ELR (cell line): ENCODE data around the gene RAPGEF1.
A peak's percentile ranks its signal among the peaks of the same experiment; 100 is the strongest.
"Not testable (repeated sequence)": the region's sequence is repeated elsewhere in the genome, so short reads cannot be mapped to it uniquely, and the experiment has no call there.

Experiments used
- DNase-seq: peaks from one replicate; pipeline ENCODE4 v3.0.0-alpha.2; 2015; ENCODE audit warnings: low read depth

The RAPGEF1 gene, protein sequence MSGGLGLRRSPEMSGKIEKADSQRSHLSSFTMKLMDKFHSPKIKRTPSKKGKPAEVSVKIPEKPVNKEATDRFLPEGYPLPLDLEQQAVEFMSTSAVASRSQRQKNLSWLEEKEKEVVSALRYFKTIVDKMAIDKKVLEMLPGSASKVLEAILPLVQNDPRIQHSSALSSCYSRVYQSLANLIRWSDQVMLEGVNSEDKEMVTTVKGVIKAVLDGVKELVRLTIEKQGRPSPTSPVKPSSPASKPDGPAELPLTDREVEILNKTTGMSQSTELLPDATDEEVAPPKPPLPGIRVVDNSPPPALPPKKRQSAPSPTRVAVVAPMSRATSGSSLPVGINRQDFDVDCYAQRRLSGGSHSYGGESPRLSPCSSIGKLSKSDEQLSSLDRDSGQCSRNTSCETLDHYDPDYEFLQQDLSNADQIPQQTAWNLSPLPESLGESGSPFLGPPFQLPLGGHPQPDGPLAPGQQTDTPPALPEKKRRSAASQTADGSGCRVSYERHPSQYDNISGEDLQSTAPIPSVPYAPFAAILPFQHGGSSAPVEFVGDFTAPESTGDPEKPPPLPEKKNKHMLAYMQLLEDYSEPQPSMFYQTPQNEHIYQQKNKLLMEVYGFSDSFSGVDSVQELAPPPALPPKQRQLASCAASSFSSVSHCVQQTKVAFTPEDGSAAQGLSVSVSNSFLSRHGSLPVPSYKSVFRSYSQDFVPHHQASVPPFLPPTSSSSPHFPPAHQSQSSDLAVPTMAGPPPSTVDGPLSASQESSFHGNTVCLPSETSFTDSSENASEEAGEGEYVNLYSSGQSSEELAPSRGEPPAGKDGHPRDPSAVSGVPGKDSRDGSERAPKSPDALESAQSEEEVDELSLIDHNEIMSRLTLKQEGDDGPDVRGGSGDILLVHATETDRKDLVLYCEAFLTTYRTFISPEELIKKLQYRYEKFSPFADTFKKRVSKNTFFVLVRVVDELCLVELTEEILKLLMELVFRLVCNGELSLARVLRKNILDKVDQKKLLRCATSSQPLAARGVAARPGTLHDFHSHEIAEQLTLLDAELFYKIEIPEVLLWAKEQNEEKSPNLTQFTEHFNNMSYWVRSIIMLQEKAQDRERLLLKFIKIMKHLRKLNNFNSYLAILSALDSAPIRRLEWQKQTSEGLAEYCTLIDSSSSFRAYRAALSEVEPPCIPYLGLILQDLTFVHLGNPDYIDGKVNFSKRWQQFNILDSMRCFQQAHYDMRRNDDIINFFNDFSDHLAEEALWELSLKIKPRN (N-terminal part only)

DNA sequence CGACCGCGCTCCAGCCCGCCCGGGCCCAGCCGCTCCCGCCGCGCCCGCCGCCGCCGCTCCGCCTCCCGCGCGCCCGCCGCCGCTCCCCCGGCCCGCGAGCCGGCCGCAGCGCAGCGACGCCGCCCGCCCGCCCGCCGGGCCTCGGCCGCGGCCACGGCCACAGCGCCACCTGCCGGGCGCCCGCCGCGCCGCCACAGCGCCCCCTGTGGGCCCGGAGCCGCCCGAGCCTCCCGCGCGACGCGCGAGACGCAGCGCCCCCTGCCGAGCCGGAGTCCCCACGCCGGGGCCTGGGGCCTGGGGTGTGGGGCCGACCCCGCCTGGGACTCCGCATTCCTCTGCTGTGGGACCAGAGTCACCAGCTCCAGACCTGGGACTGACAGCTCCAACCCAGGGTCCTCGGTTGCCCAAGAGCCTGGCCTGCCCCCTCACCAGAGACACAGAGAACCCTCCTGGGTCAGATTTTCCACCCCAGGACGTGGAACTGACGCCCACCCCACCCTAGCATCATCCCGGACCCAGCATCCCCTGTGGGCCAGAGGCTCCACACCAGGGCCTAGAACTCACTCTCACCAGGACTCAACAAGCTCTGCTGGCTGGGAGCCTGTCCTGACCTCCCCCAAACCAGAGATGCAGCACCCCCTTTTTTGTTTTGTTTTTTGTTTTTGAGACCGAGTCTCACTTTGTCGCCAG lies at the start of gene RAPGEF1:
Gene RAPGEF1 (minus strand): TSS at position 118 of the 690 bp plus-strand sequence. CDS start 246 bp downstream, outside the sequence.
- DNase-seq: peak; percentile 60

DNA sequence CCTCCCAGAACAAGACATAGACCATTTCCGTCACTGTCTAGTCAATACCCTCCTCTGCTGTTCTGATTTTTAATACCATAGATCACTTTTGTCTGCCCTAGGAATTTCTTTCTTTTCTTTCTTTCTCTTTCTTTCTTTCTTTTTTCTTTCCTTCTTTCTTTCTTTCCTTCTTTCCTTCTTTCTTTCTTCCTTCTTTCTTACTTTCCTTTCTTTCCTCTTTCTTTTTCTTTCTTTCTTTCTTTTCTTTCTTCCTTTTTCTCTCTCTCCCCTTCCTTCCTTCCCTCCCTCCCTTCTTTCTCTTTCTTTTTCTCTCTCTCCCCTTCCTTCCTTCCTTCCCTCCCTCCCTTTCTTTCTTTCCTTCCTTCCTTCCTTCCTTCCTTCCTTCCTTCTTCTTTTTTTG lies 49.0 kb upstream of the RAPGEF1 start:
- DNase-seq: no peak

DNA sequence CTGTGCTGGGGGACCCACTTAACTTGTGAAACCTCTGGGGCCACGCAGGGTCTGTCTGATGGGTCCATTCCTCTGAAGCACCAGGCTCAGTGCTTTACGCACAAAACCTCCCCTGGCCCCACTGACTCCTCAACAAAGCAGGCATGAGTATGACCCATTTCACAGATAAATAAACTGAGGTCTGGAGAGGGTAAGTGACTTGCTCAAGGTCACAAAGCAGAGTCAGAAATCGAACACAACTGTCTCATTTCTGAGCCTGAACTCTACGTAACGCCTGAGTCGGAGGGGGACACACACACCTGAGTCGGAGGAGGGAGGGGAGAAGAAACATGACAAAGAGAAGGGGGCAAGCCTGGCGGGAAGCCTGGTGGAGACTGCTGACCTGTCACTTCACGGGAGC lies 48.0 kb upstream of the RAPGEF1 start:
- no peak for DNase-seq

DNA sequence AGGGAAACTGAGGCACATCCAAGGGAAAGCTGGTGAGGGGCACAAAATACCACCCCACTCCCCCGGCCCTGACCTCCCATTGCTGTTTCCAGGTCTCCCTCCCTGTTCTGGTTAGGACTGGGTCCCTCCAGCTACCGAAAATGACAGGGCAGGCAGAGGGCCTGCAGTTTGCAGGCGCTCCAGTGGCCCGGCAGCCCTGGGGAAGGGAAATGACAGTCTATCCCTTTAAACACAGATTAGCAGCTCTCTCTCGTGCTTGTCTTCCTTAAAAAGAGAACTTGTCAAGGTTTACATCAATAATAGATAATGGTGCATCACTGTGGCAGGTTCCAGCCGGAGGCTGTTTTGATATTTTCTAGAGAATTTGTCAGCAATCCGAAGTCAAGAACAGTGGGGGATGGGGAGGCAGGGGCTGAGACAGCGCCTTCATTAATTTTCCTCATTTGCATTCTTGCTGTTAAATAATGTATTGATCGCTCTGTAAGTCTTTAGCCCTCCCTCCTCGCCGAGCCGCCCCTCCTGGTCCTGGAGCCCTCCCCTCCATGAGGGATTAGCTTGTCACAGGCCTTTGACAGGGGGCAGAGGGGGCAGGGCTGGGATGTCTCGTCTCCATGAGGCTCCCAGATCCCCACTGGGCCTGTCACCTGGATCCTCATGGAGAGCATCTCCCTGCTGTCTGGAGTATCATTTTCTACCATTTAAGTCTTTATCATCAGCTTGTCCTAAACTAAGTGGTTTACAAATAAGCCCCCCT lies 45.0 kb upstream of the RAPGEF1 start:
- DNase-seq: no peak

DNA sequence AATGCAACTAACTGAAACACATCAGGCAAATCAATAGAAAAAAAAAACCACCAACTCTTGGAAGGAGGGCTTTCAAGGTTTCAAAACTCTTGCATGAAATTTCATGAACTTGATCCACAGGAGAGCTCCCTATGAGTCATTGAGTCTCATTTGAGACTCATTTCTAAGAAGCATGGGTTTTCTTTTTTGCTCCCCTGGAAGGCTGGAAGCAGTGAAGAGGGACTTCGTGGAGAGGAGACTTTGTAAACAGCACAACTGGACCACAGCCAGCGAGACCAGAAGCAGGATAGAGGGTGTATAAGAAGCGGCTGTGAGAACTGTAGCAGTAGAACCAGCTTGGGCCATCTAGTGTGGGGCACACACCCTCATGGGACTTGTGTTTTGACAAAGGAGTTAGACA lies 41.2 kb upstream of the RAPGEF1 start:
- DNase-seq: peak; percentile 13

DNA sequence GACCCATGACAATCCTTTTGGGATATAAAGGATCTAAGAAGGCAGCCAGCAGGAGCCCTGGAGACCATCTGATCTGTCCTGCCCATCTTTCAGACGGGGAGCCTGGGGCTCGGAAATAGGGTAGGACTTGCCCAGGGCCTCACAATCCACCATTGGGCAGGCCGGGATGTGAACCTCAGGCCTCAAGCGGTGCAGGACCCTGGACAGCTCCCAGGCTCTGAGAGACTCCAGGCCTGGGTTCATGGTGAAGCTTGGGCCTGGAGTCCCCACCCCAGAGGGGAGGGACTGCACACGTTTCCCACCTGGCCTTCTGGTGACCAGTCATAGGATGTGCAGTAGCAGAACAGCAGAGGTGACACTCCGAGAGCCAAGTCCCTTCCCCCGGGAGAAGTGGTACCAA lies 36.6 kb upstream of the RAPGEF1 start:
- DNase-seq: peak; percentile 53

DNA sequence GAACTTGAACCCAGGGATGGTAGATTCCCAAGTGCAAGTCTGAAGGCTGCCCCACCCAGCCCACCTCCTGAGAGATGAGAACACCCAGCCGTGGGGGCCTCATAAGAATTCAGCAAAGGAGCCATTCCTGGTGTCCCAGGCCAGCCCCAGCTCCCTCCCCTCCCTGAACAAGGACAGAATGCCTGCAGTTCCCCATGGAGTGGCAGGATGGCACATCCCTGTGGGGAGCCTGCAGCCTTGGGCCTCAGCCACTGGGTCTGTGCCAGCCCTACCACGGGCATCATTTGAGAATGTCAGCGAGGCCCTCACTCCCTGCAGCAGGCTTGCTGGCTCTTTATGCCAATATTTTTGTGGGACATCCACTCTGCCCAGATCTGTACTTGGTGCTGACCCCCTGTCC lies 36.2 kb upstream of the RAPGEF1 start:
- no peak for DNase-seq

DNA sequence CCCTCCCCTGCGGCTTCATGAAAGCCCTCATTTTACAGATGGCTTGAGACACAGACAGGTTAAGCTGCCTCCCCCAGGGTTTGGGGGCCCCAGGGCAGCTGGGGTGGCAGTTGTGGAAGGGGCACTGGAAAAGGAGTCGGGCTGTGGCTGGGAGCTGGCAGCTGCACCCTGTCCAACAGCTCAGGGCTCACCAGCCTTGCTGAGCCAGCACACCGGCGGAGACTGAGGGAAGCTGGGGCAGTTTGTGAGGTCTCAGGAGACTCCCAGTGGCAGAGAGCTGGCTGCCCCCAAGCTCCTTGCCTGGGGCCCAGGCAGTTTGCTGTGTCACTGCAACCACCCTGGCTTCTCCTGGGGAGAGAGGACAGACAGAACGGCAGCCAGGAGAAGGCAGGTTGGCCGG lies 34.8 kb upstream of the RAPGEF1 start:
- DNase-seq: no peak

DNA sequence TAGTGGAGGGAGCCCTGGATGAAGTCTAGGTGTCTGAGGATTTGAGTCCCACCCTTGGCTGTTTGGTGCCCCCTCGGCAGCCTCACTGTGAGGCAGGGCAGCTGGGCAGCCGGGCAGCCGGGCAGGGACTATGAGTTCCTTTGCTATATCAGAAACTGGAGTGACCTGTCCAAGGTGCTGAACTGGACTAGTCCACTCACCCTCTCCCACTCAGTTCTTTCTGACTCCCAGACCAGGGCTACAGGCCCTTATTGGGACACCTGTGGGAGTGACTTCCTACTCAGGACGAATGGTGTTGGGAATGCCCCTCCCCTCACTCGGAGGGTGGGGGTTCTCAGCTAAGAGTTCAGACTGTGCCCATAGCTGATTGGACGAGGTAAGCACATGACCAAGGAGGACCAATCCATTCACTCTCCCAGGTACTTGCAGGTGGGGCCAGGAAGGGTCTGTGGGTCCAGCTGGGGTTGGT lies 34.1 kb upstream of the RAPGEF1 start:
- peak; percentile 68 for DNase-seq

DNA sequence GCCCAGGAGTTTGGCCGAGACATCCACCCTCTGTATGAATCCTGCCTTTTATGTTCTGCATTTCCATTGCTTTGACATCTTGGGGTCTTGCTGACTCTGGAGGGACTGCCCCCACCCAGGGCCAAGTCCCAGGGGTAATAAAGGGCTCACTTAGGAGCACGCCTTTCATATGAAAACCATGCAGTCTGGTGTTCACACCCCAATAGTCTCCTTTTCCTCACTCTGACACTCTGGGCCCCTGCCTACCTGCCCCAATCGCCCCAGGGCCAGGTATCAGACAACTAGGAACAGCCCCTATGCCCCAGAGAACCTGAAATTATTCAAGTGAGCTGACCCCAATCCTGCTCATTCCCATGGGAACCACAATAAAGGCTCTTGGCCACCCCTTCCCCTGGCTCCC lies 33.1 kb upstream of the RAPGEF1 start:
- no peak for DNase-seq

DNA sequence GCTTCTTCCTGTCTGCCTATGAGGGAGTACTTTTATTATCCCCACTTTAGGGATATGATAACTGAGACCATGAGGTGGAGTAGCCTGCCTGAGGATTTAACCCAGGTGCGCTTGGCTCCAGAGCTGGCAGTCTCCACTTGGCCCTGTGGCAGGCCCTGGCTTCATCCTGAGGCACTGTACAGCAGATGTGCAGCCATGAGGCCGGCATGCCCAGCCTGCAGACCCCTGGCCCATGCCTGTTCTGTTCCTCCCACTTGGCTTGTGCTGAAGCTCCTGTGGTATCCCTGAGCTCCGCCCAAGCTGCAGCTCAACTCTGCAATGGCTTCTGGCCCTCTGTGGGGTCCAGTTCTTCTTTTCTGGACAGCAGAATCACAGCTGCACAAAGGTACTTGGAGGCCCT lies 31.8 kb upstream of the RAPGEF1 start:
- DNase-seq: no peak

DNA sequence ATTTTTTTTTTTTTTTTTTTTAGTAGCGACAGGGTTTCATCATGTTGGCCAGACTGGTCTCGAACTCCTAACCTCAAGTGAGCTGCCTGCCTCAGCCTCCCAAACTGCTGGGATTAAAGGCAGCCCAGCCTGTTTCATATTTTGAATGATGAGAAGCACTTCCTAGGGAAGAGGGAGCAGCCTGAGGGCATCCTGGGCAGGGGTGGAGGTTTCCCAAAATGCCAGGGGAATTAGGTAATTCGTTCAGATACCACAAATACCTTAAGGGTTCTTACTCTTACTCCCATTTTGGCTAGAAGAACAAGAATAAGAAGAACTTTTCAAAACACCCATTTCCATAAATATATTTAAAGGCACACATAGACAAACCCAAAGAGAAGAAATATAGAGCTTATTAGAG lies 29.5 kb upstream of the RAPGEF1 start:
- DNase-seq: peak; percentile 17

DNA sequence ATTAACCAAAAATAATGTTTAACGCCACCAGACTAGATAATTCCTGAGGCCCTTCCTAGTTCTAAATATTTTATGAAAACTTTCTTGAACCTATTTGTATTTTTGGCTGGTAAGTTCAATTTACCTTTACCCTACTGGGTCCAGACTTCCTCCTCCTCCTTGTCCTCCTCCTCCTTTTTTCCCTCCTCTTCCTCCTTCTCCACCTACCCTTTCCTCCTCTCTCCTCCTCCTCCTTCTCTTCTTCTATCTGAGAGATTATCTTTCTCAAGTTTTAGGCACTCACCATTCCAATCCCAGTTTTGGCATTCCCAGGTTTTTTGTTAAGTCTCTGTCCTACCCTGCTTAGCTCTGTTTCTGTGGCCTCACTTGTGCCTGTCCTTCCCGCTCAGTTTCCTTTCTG lies 24.7 kb upstream of the RAPGEF1 start:
- no peak for DNase-seq

DNA sequence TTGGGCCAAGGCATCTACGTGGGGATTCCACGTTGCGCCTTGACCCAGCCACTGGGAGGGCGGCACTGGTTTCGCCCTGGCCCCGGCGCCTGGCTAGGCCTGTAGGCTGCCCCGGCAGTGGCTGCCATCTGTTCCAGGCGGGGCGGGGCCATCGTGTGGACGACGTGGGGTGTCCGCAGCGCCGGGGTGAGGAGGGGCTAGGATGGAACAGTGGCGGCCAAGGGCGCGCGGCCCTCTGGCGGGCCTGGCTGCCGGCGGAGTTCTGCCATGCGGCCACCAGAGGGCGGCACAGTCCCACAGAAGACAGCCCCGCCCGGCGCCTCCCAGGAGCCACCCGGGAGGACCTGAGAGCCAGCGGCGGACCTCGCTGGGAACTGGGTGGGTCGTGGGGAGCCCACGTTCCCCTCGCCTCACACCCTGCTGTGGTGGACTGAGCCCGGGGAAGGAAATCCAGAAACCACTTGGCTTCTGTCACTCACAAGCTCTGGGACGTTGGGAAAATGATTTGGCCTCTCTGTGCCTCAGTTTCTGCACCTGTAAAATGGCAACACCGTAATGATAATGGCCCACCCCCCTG lies 22.6 kb upstream of the RAPGEF1 start:
- DNase-seq: peak; percentile 74

DNA sequence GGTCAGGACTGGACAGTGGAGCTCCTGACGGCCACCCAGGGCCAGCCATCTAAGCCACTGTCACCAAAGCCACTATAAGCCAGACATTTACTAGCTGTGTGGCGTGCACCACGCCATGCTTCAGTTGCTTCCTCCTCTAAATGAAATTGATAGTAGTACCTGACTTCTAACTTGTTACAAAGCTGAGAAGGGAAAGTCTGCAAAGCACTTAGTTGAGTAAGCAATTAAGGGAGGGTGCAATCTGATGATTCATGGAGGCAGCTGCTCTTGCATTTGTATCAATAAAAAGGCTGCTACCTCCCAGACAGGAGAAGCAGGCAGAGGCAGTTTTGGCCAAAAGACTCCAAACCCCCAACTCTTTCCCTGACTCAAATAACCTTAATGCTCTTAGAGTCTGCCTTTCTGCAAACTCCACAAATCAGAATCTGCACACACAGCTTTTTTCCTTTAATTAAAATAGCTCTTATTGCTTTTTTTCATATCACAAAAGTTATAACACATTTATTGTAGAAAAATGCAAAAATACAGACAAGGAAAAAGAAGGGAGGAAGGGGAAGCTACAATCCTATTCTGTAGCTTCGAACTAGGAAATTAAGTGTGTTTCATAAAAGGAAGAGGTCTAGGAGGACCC lies 19.3 kb upstream of the RAPGEF1 start:
- DNase-seq: peak; percentile 36

DNA sequence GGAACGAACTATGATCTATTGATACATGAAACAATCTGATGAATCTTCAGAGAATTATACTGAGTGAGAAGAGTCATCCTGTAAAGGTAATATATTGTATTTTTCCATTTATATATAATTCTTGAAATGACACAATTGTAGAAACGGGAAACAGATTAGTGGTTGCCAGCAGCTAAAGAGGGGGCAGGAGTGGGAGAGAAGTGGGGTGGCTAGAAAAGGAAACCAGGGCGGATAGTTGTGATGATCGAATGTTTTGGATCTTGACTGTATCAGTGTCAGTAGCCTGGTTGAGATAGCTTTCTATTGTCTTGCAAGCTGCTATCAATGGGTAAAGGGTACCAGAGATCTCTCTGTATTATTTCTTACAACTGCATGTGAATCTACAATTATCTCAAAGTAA lies 17.7 kb upstream of the RAPGEF1 start:
- no peak for DNase-seq

DNA sequence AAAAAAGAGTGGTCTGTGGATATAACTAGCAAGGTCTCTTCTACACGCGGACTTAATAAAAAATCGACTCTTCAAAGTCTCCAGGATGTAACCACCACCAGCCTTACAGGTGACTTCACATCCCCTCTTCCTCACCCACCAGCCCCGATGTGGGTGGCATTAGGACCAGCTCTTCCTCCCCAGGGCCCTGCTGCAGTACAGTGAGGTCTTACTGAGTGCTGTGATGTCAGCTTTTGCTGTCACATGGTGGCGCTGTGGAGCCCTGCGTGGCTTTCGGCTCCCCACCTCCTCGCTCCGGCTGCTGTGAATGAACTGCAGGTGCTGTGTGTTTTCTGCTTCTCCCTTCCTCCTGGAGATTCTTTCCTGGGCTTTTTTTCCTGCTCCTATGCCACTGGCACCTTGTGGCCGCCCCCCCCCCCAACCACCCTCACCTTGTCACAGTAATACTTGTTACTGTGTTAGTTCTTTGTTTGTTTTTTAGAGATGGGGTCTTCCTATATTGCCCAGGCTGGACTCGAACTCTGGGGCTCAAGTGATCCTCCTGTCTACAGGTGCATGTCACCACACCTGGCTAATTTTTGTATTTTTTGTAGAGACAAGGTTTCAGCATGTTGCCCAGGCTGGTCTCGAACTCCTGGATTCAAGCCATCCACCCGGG lies 15.8 kb upstream of the RAPGEF1 start:
- peak; percentile 86 for DNase-seq

DNA sequence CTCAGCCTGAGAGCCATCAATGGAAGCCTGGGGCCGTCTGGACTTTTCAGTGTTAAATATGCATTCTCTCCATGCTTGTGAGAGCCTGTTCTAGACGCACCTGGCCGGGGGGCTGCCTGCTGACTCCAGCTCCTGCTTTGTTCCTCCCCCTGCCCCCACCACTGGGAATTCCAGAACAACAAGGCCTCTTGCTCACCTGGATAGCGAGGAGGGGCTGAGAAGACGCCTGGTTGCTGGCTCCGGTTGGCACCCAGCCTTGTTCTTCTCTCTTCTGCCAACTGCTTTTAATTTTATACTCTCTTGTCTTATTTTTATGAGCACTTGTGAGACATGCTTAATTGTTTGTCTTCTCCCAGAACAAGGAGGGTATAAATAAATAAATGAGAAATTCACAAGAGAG lies 15.0 kb upstream of the RAPGEF1 start:
- DNase-seq: no peak

DNA sequence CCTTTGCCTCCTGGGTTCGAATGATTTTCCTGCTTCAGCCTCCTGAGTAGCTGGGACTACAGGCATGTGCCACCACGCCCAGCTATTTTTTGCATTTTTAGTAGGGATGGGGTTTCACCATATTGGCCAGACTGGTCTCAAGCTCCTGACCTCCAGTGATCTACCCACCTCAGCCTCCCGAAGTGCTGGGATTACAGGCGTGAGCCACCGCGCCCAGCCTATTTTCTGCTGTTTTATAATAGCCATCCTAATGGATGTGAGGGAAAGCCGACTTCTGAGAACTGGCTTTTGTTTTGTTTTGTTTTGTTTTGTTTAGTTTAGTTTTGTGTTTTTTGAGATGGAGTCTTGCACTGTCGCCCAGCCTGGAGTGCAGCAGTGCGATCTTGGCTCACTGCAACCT lies 13.9 kb upstream of the RAPGEF1 start:
- DNase-seq: not testable (repeated sequence)
